Measurements from ENCODE around the gene HAUS3.
"Not testable (repeated sequence)": the region's sequence is repeated elsewhere in the genome, so short reads cannot be mapped to it uniquely, and the experiment has no call there.

HAUS3 gene

GRCh38 chr4:2212831-2213230 is 29.1 kb downstream of the HAUS3 start:
- DNase-seq: no peak

GRCh38 chr4:2202789-2203188 is 39.1 kb downstream of the HAUS3 start:
- not testable (repeated sequence) for DNase-seq

GRCh38 chr4:2194496-2194895 is 47.4 kb downstream of the HAUS3 start:
- no peak for DNase-seq

- no peak for DNase-seq
Measured at GRCh38 chr4:2193326-2193725, 48.6 kb downstream of the HAUS3 start.

- no peak for DNase-seq
Measured at GRCh38 chr4:2186865-2187172, 55.1 kb downstream of the HAUS3 start.

GRCh38 chr4:2186133-2186864 is 55.6 kb downstream of the HAUS3 start:
- DNase-seq: no peak

- DNase-seq: no peak
Measured at GRCh38 chr4:2183394-2183793, 58.5 kb downstream of the HAUS3 start.

GRCh38 chr4:2182994-2183393 is 58.9 kb downstream of the HAUS3 start:
- no peak for DNase-seq

GRCh38 chr4:2180410-2180809 is 61.5 kb downstream of the HAUS3 start:
- DNase-seq: no peak

GRCh38 chr4:2179717-2180116 is 62.2 kb downstream of the HAUS3 start:
- DNase-seq: no peak

GRCh38 chr4:2178986-2179385 is 62.9 kb downstream of the HAUS3 start:
- no peak for DNase-seq
